ENCODE results near the gene STK24. TPM values are rescaled to one million over a fixed set of nuclear protein-coding genes. Genes with fewer than 3 reads are reported as not detected.

The STK24 gene
- total and polyA plus RNA-seq, 10 of the 15 experiments (the other 5 are each of a cell fraction or from before 2014, with no cell fraction given), result 7.5 to 115 (median 52.9) TPM

GRCh38 chr13:98549728-98550317 lies 27.1 kb downstream of the STK24 start (continued):
- TF ChIP-seq CUX1 (IDR thresholded peaks at IDR 0.05; ENCODE audit: insufficient replicate concordance, low read depth, low read length) (no peak), NRF1 (conservative IDR thresholded peaks at IDR 0.05; ENCODE audit: low read depth, low read length) (no peak), E2F8 (IDR thresholded peaks at IDR 0.05; ENCODE audit: low read depth, partially characterized antibody) (no peak), PRDM15 (CRISPR knock-in tag; IDR thresholded peaks at IDR 0.05) (no peak), CHD1 (IDR thresholded peaks at IDR 0.05; ENCODE audit: low read depth, low read length) (no peak), CBX3 (IDR thresholded peaks at IDR 0.05; ENCODE audit: borderline replicate concordance, low read depth) (no peak), MEF2A (IDR thresholded peaks at IDR 0.05; ENCODE audit: insufficient read depth, low read depth, low read length) (peak; percentile 57; the same call in 1 of the 2 replicates), KLF5 (IDR thresholded peaks at IDR 0.05; ENCODE audit: partially characterized antibody) (no peak), BMI1 (IDR thresholded peaks at IDR 0.05; ENCODE audit: borderline replicate concordance) (no peak), KDM1A (IDR thresholded peaks at IDR 0.05; ENCODE audit: borderline replicate concordance) (no peak), NKRF (conservative IDR thresholded peaks at IDR 0.05) (no peak), CBFB (IDR thresholded peaks at IDR 0.05; ENCODE audit: low read depth) (no peak), ETV6 (conservative IDR thresholded peaks at IDR 0.05 in 1 of 2, IDR thresholded peaks at IDR 0.05 in 1 of 2; ENCODE audit: borderline replicate concordance in 1 of 2, low read depth in 1 of 2) (no peak), BHLHE40 (IDR thresholded peaks at IDR 0.05; ENCODE audit: borderline replicate concordance in 1 of 2, low read depth in 2 of 2, low read length in 1 of 2) (no peak), BRCA1 (IDR thresholded peaks at IDR 0.05; ENCODE audit: low read depth, low read length) (no peak)
